IMR-90 (cell line): ENCODE measurements around the gene HOXA3. TPM values are rescaled to one million over a fixed set of nuclear protein-coding genes. Genes with fewer than 3 reads are reported as not detected.

Source experiments
- ATAC-seq: fragments of 200-7000 bp; cut with Tn5 transposase; 2 replicates; pipeline ENCODE4 v1.9.1; 2020; ENCODE audit warnings: low read depth, mild to moderate bottlenecking, moderate library complexity
- BruUV-seq: library from RNA; stranded (reverse); fragments of 400-500 nt; replicated peaks from 2 replicates; lab custom pipeline; 2021; lab: Mats Ljungman, UMichigan
- CTCF ChIA-PET: fragments of 300-600 bp; formaldehyde crosslinking; extraction: SDS; loops from one replicate; lab custom pipeline; 2021; ENCODE audit warnings: antibody characterized with exemption; lab: Yijun Ruan, JAX
- POLR2A ChIA-PET: fragments of 300-600 bp; sonication (Branson Sonifier 250); formaldehyde crosslinking; loops from one replicate; lab custom pipeline; 2022; ENCODE audit warnings: antibody characterized with exemption; ENCODE audit not compliant: unreplicated experiment; lab: Charles Lee
- DNase-seq: peaks from one replicate; pipeline ENCODE4 v3.0.0; 2013
- H2AFZ ChIP-seq: replicated peaks from 2 replicates; pipeline ENCODE3; 2013; ENCODE audit warnings: low read length, mild to moderate bottlenecking; ENCODE audit not compliant: poor library complexity
- H2AK5ac ChIP-seq: 2 replicates; pipeline ENCODE4 v1.6.1; 2013; ENCODE audit warnings: low read depth, low read length, inconsistent platforms
- H2AK9ac ChIP-seq: replicated peaks from 2 replicates; pipeline ENCODE3; 2013; ENCODE audit warnings: mild to moderate bottlenecking, low read depth, low read length, moderate library complexity; ENCODE audit not compliant: poor library complexity
- H2BK120ac ChIP-seq: 2 replicates; pipeline ENCODE4 v1.6.1; 2013; ENCODE audit warnings: low read depth, low read length, inconsistent platforms
- H2BK15ac ChIP-seq: 3 replicates; pipeline ENCODE4 v1.6.1; 2013; ENCODE audit warnings: low read depth, low read length, inconsistent platforms
- H2BK20ac ChIP-seq: 2 replicates; pipeline ENCODE4 v1.6.1; 2013; ENCODE audit warnings: low read depth, mild to moderate bottlenecking, inconsistent platforms, low read length, moderate library complexity
- H2BK5ac ChIP-seq: 2 replicates; pipeline ENCODE4 v1.6.1; 2013; ENCODE audit warnings: mild to moderate bottlenecking, low read depth, low read length, inconsistent platforms; ENCODE audit not compliant: poor library complexity, severe bottlenecking
- H3K14ac ChIP-seq: replicated peaks from 2 replicates; pipeline ENCODE4 v1.6.1; 2013; ENCODE audit warnings: low read depth, low read length, inconsistent platforms
- H3K18ac ChIP-seq: 2 replicates; pipeline ENCODE4 v1.6.1; 2013; ENCODE audit warnings: low read depth, low read length, control low read depth
- H3K23ac ChIP-seq: 2 replicates; pipeline ENCODE4 v1.6.1; 2013; ENCODE audit warnings: low read depth, low read length, inconsistent platforms
- H3K27ac ChIP-seq: 2 replicates; pipeline ENCODE4 v1.5.1; 2013; ENCODE audit warnings: mild to moderate bottlenecking, control low read depth, low read length; ENCODE audit not compliant: insufficient read depth
- H3K27me3 ChIP-seq: 2 replicates; pipeline ENCODE4 v1.6.1; 2013; ENCODE audit warnings: low read length; ENCODE audit not compliant: control insufficient read depth, insufficient read depth
- H3K36me3 ChIP-seq: 2 replicates; pipeline ENCODE4 v1.6.1; 2013; ENCODE audit warnings: low read length, mixed read lengths; ENCODE audit not compliant: control insufficient read depth, insufficient read depth
- H3K4ac ChIP-seq: 2 replicates; pipeline ENCODE4 v1.6.1; 2013; ENCODE audit warnings: low read depth, low read length, inconsistent platforms
- H3K4me1 ChIP-seq: 2 replicates; pipeline ENCODE4 v1.6.1; 2013; ENCODE audit warnings: low read length, mixed read lengths; ENCODE audit not compliant: control insufficient read depth, insufficient read depth
- H3K4me2 ChIP-seq: 2 replicates; pipeline ENCODE4 v1.6.1; 2013; ENCODE audit warnings: low read depth, mild to moderate bottlenecking, control low read depth, low read length, moderate library complexity
- H3K4me3 ChIP-seq: 2 replicates; pipeline ENCODE4 v1.5.1; 2013; ENCODE audit warnings: low read depth, mild to moderate bottlenecking, control low read depth, low read length, moderate library complexity; ENCODE audit not compliant: insufficient read depth
- H3K56ac ChIP-seq: 2 replicates; pipeline ENCODE4 v1.6.1; 2013; ENCODE audit warnings: low read length, inconsistent platforms; ENCODE audit not compliant: insufficient read depth; ENCODE audit errors: extremely low read depth
- H3K79me1 ChIP-seq, 2 experiments: 2 replicates each; pipeline ENCODE4 v1.6.1; 2013; ENCODE audit warnings: low read length in 2 of 2, inconsistent platforms in 1 of 2, low read depth in 1 of 2
- H3K9ac ChIP-seq: 2 replicates; pipeline ENCODE4 v1.6.1; 2013; ENCODE audit warnings: low read depth, low read length, control low read depth
- H3K9me1 ChIP-seq: 2 replicates; pipeline ENCODE4 v1.6.1; 2013; ENCODE audit warnings: low read length, inconsistent platforms; ENCODE audit not compliant: insufficient read depth
- H3K9me3 ChIP-seq: 2 replicates; pipeline ENCODE4 v1.6.1; 2013; ENCODE audit warnings: low read length; ENCODE audit not compliant: control insufficient read depth, insufficient read depth
- H4K20me1 ChIP-seq: 2 replicates; pipeline ENCODE4 v1.6.1; 2013; ENCODE audit warnings: low read length, inconsistent platforms; ENCODE audit not compliant: insufficient read depth
- H4K5ac ChIP-seq: 2 replicates; pipeline ENCODE4 v1.6.1; 2013; ENCODE audit warnings: mild to moderate bottlenecking, low read depth, low read length, control low read depth
- H4K8ac ChIP-seq, 2 experiments: 2 replicates each; pipeline ENCODE4 v1.6.1; 2013; ENCODE audit warnings: low read depth in 2 of 2, low read length in 2 of 2, control low read depth in 1 of 2, inconsistent platforms in 1 of 2
- H4K91ac ChIP-seq: 2 replicates; pipeline ENCODE4 v1.6.1; 2013; ENCODE audit warnings: low read depth, low read length, inconsistent platforms; ENCODE audit not compliant: insufficient read depth
- BHLHE40 ChIP-seq: fragments of 150-350 bp; IDR thresholded peaks from 2 replicates; pipeline ENCODE4 v1.6.1; 2016; ENCODE audit warnings: mild to moderate bottlenecking, low read depth, low read length
- CEBPB ChIP-seq: IDR thresholded peaks from 2 replicates; pipeline ENCODE4 v1.6.1; 2012; ENCODE audit warnings: low read depth, low read length, improper control_type of control experiment
- CHD1 ChIP-seq: IDR thresholded peaks from 2 replicates; pipeline ENCODE4 v1.6.1; 2012; ENCODE audit warnings: low read depth, low read length, improper control_type of control experiment
- CTCF ChIP-seq: conservative IDR thresholded peaks from 2 replicates; pipeline ENCODE4 v1.5.1; 2012; ENCODE audit warnings: mild to moderate bottlenecking, low read depth, low read length, improper control_type of control experiment
- FOS ChIP-seq: fragments of 150-350 bp; IDR thresholded peaks from 2 replicates; pipeline ENCODE4 v1.6.1; 2016; ENCODE audit warnings: low read depth, low read length
- MAFK ChIP-seq: IDR thresholded peaks from 2 replicates; pipeline ENCODE4 v1.6.1; 2012; ENCODE audit warnings: low read depth, low read length, improper control_type of control experiment
- MAZ ChIP-seq: IDR thresholded peaks from 2 replicates; pipeline ENCODE4 v1.6.1; 2012; ENCODE audit warnings: low read depth, mild to moderate bottlenecking, low read length, improper control_type of control experiment, moderate library complexity, borderline replicate concordance
- MXI1 ChIP-seq: IDR thresholded peaks from 2 replicates; pipeline ENCODE4 v1.6.1; 2012; ENCODE audit warnings: low read depth, mild to moderate bottlenecking, low read length, moderate library complexity, borderline replicate concordance
- NFE2L2 ChIP-seq: fragments of 150-350 bp; IDR thresholded peaks from 2 replicates; pipeline ENCODE4 v1.6.1; 2016; ENCODE audit warnings: low read depth, mild to moderate bottlenecking, low read length
- POLR2A ChIP-seq: IDR thresholded peaks from 2 replicates; pipeline ENCODE4 v1.6.1; 2012; ENCODE audit warnings: mild to moderate bottlenecking, low read depth, low read length
- RAD21 ChIP-seq: IDR thresholded peaks from 2 replicates; pipeline ENCODE4 v1.6.1; 2012; ENCODE audit warnings: low read length, improper control_type of control experiment
- RCOR1 ChIP-seq: IDR thresholded peaks from 2 replicates; pipeline ENCODE4 v1.6.1; 2012; ENCODE audit warnings: mild to moderate bottlenecking, low read length, improper control_type of control experiment; ENCODE audit not compliant: insufficient replicate concordance
- RFX5 ChIP-seq: IDR thresholded peaks from 2 replicates; pipeline ENCODE4 v1.8.0; 2012; ENCODE audit warnings: low read depth, mild to moderate bottlenecking, low read length, moderate library complexity
- SMC3 ChIP-seq: fragments of 150-350 bp; IDR thresholded peaks from 2 replicates; pipeline ENCODE4 v1.6.1; 2016; ENCODE audit warnings: low read depth, mild to moderate bottlenecking, antibody characterized with exemption, low read length, moderate library complexity
- USF2 ChIP-seq: fragments of 150-350 bp; IDR thresholded peaks from 2 replicates; pipeline ENCODE4 v1.6.1; 2017; ENCODE audit warnings: mild to moderate bottlenecking, antibody characterized with exemption, low read length, low read depth
- WGBS, 2 experiments: methylation state at CpG; one replicate each; pipeline versions ENCODE4 v1.1.5 to v1.1.7; 2013; ENCODE audit warnings: missing lambda C conversion rate in 2 of 2; ENCODE audit not compliant: insufficient read length in 1 of 2; ENCODE audit errors: extremely low coverage in 2 of 2; 5-methylcytosine and 5-hydroxymethylcytosine counted together
- dilution Hi-C: fragments of 300-500 bp; cut with HindIII; formaldehyde crosslinking; loops from one replicate; pipeline ENCODE4 v1.14.3; 2018; ENCODE audit warnings: low sequenced_read_pairs; ENCODE audit not compliant: unreplicated experiment
- in situ Hi-C: fragments of 300-500 bp; cut with MboI; formaldehyde crosslinking; loops from 3 replicates; pipeline ENCODE4 v1.14.3; 2019; ENCODE audit warnings: low sequenced_read_pairs, inconsistent platforms, mixed read lengths
- intact Hi-C: fragments of 100-400 bp; cut with micrococcal nuclease; formaldehyde crosslinking; loops from 2 replicates; pipeline ENCODE4 v1.10.0; 2022
- polyA plus RNA-seq, 3 experiments: library from polyadenylated mRNA; depleted of rRNA; stranded (reverse); fragments of >200 nt; gene quantifications; 2 replicates each; pipeline ENCODE4 v1.2.3, GENCODE V29; 2012; ENCODE audit warnings: low replicate concordance in 1 of 3
- total RNA-seq: library from RNA; depleted of rRNA; stranded (reverse); fragments of >200 nt; gene quantifications from 2 replicates; pipeline ENCODE4 v1.2.3, GENCODE V29; 2012

The HOXA3 gene
- total and polyA plus RNA-seq, 2 of the 4 experiments (the other 2 are of a cell fraction): 0.90 to 5.4 TPM

GRCh38 chr7:27194686-27195379, 42.5 kb upstream of the HOXA3 start:
- ChIA-PET POLR2A (no interaction called here), CTCF (interaction anchor here (0.6 to 2.2 kb wide), 5 partner anchors 8 to 726 kb away, joined by 3 to 10 read pairs (median 8); no protein-coding TSS in a partner anchor)
- Histone ChIP-seq H3K18ac (no peak overlapping the region), H2AFZ (no peak overlapping the region), H3K9me3 (peaks cover 7% of the 10 kb centered on the region; the same call in 1 of the 2 replicates), H2BK20ac (no peak overlapping the region), H2BK5ac (no peak overlapping the region), H3K14ac (no peak overlapping the region), H3K27ac (no peak overlapping the region), H3K79me1 (no peaks in the 10 kb centered on the region), H2BK120ac (no peak overlapping the region), H3K4ac (no peak overlapping the region), H3K4me1 (no peaks in the 10 kb centered on the region), H3K9me1 (no peaks in the 10 kb centered on the region), H3K27me3 (peaks cover 86% of the 10 kb centered on the region), H3K4me2 (no peak overlapping the region), H3K4me3 (no peak overlapping the region), H2AK9ac (no peak overlapping the region), H2AK5ac (no peak overlapping the region), H3K23ac (no peak overlapping the region), H4K8ac (no peak overlapping the region), H4K5ac (no peak overlapping the region), H4K91ac (no peak overlapping the region), H3K56ac (no peak overlapping the region), H3K36me3 (no peaks in the 10 kb centered on the region), H4K20me1 (peaks cover 4% of the 10 kb centered on the region; the same call in 1 of the 2 replicates), H2BK15ac (no peak overlapping the region), H3K9ac (no peak overlapping the region)
- ATAC-seq: no peak
- in situ Hi-C loops: loop anchor here (5.0 to 10.0 kb wide), 2 partner anchors 727 to 880 kb away; no protein-coding TSS in a partner anchor
- no peak for DNase-seq
- WGBS, 2 experiments: no CpG with 5 or more reads among the region's 9 CpGs
- dilution Hi-C loops: no loop called here
- intact Hi-C loops: loop anchor here (5.0 to 10.0 kb wide), 7 partner anchors 467 to 1910 kb away; partner anchors contain the start of genes HIBADH and TAX1BP1
- no TSS peak for BruUV-seq
- TF ChIP-seq CTCF (no peak), SMC3 (no peak), MAFK (no peak), RAD21 (no peak), CHD1 (no peak), CEBPB (no peak), RCOR1 (no peak), RFX5 (no peak), BHLHE40 (no peak), FOS (no peak), NFE2L2 (no peak), MXI1 (no peak), MAZ (no peak), USF2 (no peak), POLR2A (no peak)
